Frontal cortex (tissue), 4 donors: ENCODE results near the gene PNPLA6. TPM values are rescaled to one million over a fixed set of nuclear protein-coding genes. Genes with fewer than 3 reads are reported as not detected.

ENCODE experiments used
- DNase-seq, 2 donors: peaks; one replicate each; pipeline ENCODE4 v3.0.0; 2012; ENCODE audit warnings: low spot score in 2 of 2
- FAIRE-seq: peaks from 2 replicates; lab custom pipeline; 2012; peaks lifted over from hg19 to GRCh38; lab: Jason Lieb, UNC
- total RNA-seq: library from RNA; depleted of rRNA; stranded (reverse); fragments of >200 nt; gene quantifications from one replicate; pipeline ENCODE4 v1.2.3, GENCODE V29; 2014
- donor health status: control.
- donor health status: control.
- donor health status: control.

The PNPLA6 gene
- total RNA-seq, 1 donor from 2014 or later: 45.2 TPM

DNA sequence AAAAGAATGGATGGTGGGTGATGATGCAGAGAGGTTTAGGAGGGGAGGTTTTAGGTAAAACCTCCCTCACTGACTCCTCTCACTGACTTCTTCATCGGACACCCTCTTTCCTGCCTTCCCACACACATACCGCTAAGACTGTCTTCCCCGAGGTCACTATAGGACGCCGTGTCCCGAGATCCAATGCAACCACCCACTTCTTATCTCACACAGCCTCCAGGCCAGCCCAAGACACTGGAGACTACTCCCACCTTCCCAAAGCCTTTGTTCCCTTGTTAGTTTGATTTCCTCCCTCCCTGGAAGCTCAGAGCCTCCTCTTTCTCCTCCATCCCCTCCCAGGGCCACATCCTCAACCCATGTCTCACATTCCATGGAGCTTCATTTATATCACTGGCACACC lies 43.7 kb downstream of the PNPLA6 start:
- no peak for DNase-seq
- FAIRE-seq: no peak

- no peak for FAIRE-seq
- no peak for DNase-seq
These were observed 46.9 kb downstream of the PNPLA6 start for GRCh38 chr19:7582446-7582845.

DNA sequence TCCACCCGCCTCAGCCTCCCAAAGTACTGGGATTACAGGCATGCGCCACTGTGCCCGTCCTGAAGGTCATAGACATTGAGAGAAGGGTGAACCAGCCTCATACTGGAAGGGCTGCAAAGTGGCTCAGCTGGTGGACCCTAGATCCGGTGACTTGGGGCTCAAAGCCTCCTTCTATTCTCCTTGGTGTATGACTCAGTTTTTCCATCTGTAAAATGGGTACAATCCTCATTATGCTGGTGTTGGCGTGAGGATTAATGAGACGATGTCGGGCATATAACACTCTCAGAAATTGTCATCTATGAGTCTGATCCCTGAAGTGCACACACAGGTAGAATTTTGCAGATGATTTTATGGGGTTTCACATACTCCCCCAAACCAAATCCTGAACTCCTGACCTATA lies 54.3 kb downstream of the PNPLA6 start:
- DNase-seq (no peak), FAIRE-seq (no peak)

- FAIRE-seq (no peak), DNase-seq (no peak)
These were observed 54.7 kb downstream of the PNPLA6 start for GRCh38 chr19:7590256-7590655.

GRCh38 chr19:7595466-7596133 lies 60.1 kb downstream of the PNPLA6 start, which contains the start of gene CAMSAP3:
CAMSAP3 (plus strand) TSS chr19:7595863; CDS start chr19:7596003, 140 bp downstream.
- DNase-seq (peak; percentile 52 to 61), FAIRE-seq (no peak)

DNA sequence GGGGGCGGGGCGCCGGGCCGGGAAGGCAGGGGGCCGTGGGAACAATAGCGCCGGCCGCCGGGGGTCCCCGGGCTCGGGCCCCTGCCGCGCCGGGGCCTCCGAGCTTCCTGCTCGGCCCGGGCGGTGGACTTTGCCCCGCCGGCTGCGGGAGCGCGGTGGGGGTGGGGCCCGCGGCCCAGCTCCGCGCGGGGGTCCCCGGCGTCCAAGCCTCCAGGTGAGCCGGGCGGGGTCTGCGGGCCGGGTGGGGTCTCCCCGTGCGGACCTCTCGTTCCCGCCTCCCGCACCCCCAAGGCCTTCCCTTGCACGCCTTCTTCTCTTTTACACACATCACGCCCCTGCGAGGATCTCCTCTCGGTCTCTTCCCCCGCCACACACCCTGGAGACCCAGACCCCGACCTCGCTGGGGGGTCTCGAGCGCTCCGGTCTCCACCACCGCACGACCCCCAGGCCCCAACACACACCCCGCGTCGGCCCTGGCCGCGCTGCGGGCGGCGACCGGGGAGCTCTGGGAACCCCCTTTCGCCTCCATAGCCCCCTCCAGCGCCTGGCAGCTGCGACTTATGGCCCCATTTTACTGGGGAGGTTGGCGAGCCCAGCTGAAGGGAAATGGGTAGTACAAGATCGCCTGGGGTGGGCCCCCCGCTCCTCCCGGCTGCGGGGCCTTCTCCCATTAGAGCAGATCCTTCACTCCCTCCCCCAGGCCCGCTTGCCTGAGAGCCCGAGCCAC lies 60.9 kb downstream of the PNPLA6 start:
- DNase-seq (no peak), FAIRE-seq (no peak)

DNA sequence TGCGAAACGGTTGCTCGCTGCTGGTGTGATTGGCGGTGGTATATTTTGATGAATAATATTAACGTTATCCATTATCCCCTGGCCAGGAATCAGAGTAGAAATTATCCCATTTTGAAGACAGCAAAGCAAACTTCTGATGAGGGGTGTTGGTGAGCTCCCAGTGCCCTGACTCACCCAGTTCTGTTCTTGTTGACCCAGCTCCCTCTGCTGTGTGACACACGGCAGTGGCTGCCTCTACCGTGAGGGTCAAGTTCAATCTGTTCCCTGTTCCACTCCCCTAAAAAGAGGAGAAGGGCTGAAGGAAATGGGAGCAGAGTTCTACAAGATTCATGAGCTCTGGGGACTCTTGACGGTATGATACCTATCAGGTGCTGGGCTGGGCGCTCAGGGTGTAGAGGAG lies 62.2 kb downstream of the PNPLA6 start:
- DNase-seq (no peak), FAIRE-seq (no peak)

DNA sequence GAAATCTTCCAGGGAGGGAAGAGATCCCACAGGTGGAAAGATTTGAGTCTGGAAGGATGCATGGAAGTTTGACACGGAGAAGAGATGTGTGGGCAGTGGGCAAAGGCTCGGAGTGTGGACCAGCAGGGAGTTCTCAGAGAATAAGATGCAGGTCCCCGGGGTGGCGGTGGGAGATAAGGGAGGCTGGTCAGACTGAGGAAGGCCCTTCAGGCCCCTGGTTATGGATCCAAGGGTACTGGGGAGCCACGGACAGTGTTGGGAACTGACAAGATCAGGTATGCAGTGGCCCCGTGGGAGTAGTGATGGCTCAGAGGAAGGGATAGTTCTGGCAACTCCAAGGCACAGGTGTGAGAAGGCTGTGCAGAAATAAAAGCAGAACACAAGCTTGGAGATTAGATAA lies 62.7 kb downstream of the PNPLA6 start:
- FAIRE-seq (no peak), DNase-seq (no peak)

GRCh38 chr19:7600721-7601120 lies 65.2 kb downstream of the PNPLA6 start:
- FAIRE-seq (no peak), DNase-seq (no peak)

DNA sequence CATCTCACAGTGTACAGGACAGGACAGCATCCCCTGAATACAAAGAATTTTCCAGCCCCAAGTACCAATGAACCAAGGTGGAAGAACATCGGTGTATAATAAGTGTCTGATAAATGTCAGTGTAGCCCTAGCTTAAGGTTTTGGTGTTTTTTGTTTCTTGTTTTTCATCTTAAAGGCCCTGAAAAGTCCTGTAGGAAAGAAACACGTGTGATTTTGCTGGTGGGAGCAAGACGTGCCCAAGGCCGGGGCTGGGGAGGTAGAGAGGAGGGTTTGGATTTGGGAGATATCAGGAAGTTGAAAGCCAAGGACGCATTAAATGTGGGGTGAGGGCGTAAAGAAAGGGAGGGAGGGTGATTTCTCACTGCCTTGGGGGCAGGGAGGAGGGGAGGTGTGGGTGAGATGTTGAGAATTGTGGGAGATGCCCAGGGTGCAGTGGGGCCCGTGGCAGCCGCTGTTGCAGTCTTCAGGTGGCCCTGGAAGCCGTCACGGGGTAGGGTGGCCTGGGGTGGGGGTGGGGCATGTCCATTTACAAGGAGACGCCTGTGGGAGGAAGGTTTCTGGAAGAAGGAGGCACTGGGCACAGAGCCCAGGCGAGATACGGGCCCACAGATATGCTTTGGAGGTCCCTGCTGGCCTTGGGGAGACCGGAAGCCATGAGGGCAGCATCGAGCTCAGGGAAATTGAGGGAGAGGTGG lies 66.9 kb downstream of the PNPLA6 start:
- DNase-seq (no peak), FAIRE-seq (no peak)

DNA sequence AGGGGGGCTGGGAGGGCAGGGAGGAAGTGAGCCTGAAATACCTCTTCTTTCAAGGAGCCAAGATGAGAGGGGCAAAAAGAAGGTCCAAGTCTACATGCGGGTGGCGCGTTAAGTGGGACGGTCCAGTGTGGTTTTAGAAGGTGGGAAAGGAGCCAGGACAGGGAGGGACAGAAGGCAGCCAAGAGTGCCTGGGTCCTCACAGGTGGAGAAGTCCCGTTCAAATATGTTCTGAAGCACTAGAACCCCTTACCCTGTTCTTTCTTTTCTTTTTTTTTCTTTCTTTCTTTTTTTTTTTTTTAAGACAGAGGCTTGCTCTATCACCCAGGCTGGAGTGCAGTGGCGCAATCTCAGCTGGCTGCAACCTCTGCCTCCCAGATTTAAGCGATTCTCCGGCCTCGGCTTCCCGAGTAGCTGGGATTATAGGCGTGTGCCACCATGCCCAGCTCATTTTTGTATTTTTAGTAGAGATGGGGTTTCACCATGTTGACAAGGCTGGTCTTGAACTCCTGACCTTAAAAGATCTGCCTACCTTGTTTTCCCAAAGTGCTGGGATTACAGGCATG lies 67.5 kb downstream of the PNPLA6 start:
- FAIRE-seq (no peak), DNase-seq (no peak)

DNA sequence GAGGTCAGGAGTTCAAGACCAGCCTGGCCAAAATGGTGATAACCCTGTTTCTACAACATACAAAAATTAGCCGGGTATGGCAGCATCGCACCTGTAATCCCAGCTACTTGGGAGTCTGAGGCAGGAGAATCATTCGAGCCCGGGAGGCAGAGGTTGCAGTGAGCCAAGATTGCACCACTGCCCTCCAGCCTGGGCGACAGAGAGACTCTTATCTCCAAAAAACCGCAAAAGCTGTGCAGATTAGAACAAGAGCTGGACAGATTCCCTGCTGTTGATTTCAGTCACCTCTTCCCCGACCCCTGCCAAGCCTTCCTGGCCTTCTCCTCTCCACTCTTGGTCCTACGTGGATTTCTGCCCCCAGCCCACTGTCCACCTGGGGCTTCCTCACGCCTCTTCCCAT lies 68.4 kb downstream of the PNPLA6 start:
- no peak for DNase-seq
- no peak for FAIRE-seq

DNA sequence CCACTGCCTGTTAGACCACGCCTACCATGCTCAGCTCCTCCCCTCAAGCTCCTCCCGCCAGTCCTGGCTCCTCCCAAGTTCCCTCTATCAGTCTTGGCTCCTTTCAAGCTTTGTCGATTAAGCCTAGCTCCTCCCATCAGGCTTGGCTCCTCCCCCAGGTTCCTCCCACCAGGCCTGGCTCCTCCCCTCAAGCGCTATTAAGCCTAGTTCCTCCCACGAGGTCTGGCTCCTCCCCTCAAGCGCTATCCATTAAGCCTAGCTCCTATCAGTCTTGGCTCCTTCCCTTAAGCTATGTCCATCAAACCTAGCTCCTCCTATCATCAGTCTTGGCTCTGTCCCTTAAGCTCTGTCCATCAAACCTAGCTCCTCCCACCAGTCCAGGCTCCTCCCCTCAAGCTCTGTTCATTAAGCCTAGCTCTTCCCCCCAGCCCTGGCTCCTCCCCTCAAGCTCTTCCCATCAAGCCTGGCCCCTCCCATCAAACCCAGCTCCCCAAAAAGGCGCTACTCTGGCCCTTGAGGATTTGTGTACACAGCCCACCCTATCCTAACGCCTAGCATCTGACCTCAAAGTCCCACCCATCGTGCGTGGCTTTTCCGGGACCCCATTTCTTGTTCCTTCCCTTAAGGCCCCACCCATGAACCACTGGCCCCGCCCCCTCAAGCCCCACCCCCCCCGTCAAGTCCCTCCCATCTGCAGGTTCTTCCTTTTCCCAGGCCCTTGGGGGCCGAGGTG lies 70.1 kb downstream of the PNPLA6 start:
- FAIRE-seq (no peak), DNase-seq (no peak)

- DNase-seq: no peak
- no peak for FAIRE-seq
These were observed 70.8 kb downstream of the PNPLA6 start for GRCh38 chr19:7606289-7606688.

DNA sequence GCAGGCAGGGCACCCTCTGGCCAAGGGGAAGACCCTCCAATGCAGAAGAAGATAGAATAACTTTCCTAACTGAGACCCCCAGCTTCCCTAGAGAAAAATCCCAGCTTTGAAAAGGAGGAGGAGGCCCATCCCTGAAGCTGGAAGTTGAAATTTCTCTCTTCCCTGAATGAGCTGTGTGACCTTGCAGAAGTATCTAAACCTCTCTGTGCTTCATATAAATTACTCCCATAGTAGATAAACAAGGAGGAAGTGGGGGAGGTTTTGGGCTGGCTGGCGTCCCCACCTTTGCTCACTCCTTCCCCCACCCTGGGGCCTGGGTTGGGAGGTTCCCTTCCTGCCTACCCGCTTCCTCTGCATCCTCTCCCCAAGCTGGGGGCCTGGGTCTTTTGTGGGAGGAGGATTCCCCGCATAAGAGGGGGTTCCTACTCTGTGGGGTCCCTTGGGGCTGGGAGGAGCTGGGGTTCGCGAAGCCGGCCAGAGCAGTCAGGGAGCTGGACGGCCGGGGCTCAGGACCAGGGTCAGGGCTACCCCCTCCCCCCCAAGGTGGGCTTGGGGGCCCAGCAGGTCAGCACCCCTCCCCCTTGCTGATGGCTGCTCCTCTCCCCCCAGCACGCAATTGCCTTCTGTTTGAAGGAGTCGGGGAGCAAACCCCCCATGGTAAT lies 71.8 kb downstream of the PNPLA6 start:
- DNase-seq: no peak
- no peak for FAIRE-seq

DNA sequence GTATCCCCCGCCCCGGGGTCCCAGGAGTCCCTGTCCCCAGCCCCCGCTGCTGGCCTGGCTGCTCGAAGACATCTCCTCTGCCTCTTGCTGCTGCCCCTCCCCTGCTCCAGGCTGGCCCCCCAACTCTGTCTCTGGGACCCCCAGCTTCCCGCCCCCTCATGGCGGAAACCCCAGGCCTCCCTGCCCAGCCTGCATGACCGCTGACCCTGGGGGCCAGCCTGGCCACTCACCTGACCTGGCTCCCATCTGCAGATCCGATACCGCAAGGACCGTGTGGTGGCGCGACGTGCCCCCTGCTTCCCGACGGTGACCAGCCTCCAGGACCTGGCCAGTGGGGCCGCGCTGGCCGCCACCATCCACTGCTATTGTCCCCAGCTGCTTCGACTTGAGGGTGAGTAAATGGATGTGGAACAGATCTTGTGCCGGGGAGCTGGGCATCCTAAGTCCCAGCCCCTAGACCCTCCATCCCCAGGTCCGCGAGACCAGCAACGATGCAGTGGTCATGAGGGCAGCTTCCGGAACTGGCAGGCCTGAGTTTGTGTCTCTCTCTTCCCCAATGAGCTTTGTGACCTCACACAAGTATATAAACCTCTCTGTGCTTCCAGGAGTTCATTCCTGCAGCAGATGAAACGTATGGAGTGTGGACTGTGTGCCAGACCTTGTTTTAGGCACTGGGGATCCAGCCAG lies 72.5 kb downstream of the PNPLA6 start:
- no peak for FAIRE-seq
- DNase-seq: no peak

DNA sequence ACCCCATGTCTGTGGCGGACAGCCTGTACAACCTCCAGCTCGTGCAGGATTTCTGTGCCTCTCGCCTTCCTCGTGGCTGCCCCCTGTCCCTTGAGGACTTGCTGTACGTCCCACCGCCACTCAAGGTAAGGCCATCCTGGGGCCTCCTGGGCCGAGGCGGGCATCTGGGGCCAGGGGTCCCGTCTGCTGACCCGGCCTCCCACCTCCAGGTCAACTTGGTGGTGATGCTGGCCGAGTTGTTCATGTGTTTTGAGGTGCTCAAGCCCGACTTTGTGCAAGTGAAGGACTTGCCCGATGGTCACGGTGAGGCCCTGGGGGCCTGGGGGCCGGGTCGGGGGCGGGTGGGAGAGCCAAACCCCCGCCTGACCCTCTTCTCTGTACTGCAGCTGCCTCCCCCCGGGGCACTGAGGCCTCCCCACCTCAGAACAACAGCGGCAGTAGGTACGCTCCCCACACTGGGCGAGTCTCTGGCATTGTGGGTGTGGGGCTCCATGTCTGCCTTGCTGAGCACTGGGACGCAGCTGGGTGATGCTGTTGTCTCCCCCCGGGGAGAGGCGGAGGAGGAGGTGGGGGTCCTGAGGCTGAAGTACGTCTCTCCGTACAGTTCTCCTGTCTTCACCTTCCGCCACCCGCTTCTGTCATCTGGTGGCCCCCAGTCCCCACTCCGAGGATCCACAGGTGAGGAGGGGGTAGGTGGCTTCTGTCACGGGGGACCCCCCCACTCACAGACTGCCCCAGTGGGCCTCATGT lies 75.1 kb downstream of the PNPLA6 start:
- DNase-seq: no peak
- FAIRE-seq: no peak
